A549 (cell line): ENCODE results near the gene SPRR1B.

Experiments used
- CTCF ChIP-seq: fragments of >200 bp; sonication (Bioruptor Twin); formaldehyde crosslinking; IDR thresholded peaks from 3 replicates; pipeline ENCODE4 v1.5.1; 2016
- EP300 ChIP-seq, 2 experiments: fragments of >200 bp; sonication (Bioruptor Twin); formaldehyde crosslinking; IDR thresholded peaks; 2 replicates in 1 of 2; 3 replicates in 1 of 2; pipeline ENCODE4 v1.6.1; 2016 to 2017
- POLR2A ChIP-seq: IDR thresholded peaks from 2 replicates; pipeline ENCODE4 v1.6.1; 2012; ENCODE audit warnings: mild to moderate bottlenecking, low read length
- RAD21 ChIP-seq, 2 experiments: fragments of >200 bp in 1 of 2; sonication (Bioruptor Twin) in 1 of 2; formaldehyde crosslinking in 1 of 2; IDR thresholded peaks in 1 of 2; conservative IDR thresholded peaks in 1 of 2; 2 replicates in 1 of 2; 3 replicates in 1 of 2; pipeline ENCODE4 v1.6.1; 2012 to 2018; ENCODE audit warnings: inconsistent platforms in 1 of 2
- USF2 ChIP-seq: fragments of 450-650 bp; IDR thresholded peaks from 2 replicates; pipeline ENCODE4 v1.6.1; 2014; ENCODE audit warnings: antibody characterized with exemption

GRCh38 chr1:153032677-153033308 is 1.8 kb downstream of the SPRR1B start:
- TF ChIP-seq USF2, result no peak
- no peak for TF ChIP-seq EP300 (IDR thresholded peaks at IDR 0.05)
- no peak for TF ChIP-seq POLR2A
- TF ChIP-seq CTCF, result peak; percentile 21; the same call in 2 of the 3 replicates
- peak; percentile 26 to 36; a peak in 2 of 5 replicates for TF ChIP-seq RAD21 (conservative IDR thresholded peaks at IDR 0.05 in 1 of 2, IDR thresholded peaks at IDR 0.05 in 1 of 2)
